ENCODE results near the gene RTN4R.

GRCh38 chr22:20292673-20293232 is 24.6 kb upstream of the RTN4R start:
- TF ChIP-seq POLR2A (IDR thresholded peaks at IDR 0.05): no peak
- TF ChIP-seq, protein P1, sequence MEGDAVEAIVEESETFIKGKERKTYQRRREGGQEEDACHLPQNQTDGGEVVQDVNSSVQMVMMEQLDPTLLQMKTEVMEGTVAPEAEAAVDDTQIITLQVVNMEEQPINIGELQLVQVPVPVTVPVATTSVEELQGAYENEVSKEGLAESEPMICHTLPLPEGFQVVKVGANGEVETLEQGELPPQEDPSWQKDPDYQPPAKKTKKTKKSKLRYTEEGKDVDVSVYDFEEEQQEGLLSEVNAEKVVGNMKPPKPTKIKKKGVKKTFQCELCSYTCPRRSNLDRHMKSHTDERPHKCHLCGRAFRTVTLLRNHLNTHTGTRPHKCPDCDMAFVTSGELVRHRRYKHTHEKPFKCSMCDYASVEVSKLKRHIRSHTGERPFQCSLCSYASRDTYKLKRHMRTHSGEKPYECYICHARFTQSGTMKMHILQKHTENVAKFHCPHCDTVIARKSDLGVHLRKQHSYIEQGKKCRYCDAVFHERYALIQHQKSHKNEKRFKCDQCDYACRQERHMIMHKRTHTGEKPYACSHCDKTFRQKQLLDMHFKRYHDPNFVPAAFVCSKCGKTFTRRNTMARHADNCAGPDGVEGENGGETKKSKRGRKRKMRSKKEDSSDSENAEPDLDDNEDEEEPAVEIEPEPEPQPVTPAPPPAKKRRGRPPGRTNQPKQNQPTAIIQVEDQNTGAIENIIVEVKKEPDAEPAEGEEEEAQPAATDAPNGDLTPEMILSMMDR (IDR thresholded peaks at IDR 0.05): no peak
